ENCODE results near the gene PPIL4. TPM values are rescaled to one million over a fixed set of nuclear protein-coding genes. Genes with fewer than 3 reads are reported as not detected.

The PPIL4 gene, protein sequence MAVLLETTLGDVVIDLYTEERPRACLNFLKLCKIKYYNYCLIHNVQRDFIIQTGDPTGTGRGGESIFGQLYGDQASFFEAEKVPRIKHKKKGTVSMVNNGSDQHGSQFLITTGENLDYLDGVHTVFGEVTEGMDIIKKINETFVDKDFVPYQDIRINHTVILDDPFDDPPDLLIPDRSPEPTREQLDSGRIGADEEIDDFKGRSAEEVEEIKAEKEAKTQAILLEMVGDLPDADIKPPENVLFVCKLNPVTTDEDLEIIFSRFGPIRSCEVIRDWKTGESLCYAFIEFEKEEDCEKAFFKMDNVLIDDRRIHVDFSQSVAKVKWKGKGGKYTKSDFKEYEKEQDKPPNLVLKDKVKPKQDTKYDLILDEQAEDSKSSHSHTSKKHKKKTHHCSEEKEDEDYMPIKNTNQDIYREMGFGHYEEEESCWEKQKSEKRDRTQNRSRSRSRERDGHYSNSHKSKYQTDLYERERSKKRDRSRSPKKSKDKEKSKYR
- 8.9 TPM for total RNA-seq

DNA sequence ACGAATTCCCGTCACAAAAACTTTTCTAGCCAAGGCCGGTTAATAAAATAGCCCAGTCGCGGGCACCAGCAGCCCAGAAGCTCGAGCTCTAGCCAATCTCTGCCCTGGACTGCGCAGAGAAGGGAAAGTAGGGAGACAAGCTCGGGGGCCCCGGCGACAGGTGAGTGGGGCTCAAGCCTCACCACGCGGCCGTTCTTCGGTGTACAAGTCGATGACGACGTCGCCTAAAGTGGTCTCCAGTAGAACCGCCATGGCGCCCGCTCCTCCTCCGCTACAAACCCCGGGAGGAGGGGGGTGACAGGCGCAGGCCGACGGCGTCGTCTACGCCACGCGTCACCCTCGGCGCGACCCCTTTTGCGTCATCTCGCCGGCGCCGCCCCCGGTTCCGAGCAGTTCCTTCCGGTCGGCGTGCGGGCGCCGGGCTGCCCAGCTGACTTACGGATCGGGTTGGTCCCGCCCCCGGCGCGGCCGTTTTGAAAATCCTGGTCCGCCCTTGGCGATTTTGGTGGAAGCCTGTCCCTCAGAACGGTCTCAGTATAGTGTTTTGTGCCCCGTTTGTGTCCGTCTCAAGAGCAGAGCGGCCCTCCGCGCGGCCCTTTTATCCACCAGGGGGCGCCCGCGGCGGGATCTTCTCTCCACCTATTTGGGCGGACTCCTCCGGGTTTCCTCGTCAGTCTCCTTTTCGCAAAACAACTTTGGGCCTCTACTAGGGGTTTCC is at the start of gene PPIL4:
PPIL4 (minus strand) TSS at position 290 of the 718 bp plus-strand sequence; CDS start at position 252, 38 bp downstream.
- peak within 1 kb of the TSS; percentile 88 to 98 for H3K27ac ChIP-seq
- no peaks in the 10 kb centered on the region for H3K9me3 ChIP-seq
- no peaks in the 10 kb centered on the region for H3K27me3 ChIP-seq
- TF ChIP-seq, protein P1, sequence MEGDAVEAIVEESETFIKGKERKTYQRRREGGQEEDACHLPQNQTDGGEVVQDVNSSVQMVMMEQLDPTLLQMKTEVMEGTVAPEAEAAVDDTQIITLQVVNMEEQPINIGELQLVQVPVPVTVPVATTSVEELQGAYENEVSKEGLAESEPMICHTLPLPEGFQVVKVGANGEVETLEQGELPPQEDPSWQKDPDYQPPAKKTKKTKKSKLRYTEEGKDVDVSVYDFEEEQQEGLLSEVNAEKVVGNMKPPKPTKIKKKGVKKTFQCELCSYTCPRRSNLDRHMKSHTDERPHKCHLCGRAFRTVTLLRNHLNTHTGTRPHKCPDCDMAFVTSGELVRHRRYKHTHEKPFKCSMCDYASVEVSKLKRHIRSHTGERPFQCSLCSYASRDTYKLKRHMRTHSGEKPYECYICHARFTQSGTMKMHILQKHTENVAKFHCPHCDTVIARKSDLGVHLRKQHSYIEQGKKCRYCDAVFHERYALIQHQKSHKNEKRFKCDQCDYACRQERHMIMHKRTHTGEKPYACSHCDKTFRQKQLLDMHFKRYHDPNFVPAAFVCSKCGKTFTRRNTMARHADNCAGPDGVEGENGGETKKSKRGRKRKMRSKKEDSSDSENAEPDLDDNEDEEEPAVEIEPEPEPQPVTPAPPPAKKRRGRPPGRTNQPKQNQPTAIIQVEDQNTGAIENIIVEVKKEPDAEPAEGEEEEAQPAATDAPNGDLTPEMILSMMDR (IDR thresholded peaks at IDR 0.05) = peak; percentile 61 to 70 (median 70)
- peaks cover 0 to under 1% of the 10 kb centered on the region in 2 donors for H3K36me3 ChIP-seq
- peaks cover 4 to 25% of the 10 kb centered on the region in 2 donors for H3K4me1 ChIP-seq
- DNase-seq (ENCODE audit: low spot score in 2 of 2) = peak; percentile 87 to 98
- H3K4me3 ChIP-seq = peak within 1 kb of the TSS; percentile 72 to 84
- intact Hi-C loops (cut with DNase I) = loop anchor here (1.0 to 10.0 kb wide), 4 partner anchors 20 to 231 kb away; partner anchors contain the start of genes GINM1, KATNA1, LATS1 and TAB2

DNA sequence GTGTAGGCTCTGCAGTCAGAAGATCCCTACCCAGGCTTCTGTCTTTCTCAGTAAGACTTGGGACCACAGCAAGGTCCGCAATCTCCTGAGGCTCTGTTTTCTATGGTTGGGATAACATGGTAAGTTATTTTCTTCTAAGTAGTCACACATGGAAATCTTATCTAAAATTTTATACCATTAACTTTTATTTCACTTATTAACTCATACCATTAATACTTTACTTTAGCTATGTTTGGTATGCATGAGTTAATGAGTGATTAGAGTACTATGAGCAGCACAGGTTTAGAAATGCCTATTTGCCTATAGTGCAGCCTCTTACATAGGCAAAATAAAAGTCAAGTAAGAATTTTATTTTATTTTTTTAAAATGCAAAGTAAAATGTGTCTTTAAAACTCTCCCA is 47.6 kb upstream of the PPIL4 start:
- no peak overlapping the region for H3K4me3 ChIP-seq
- DNase-seq (ENCODE audit: low spot score in 2 of 2) = no peak
- no peak overlapping the region for H3K27ac ChIP-seq
- H3K27me3 ChIP-seq = no peaks in the 10 kb centered on the region
- TF ChIP-seq, protein P1 (IDR thresholded peaks at IDR 0.05) = no peak
- intact Hi-C loops (cut with DNase I) = no loop called here
- no peaks in the 10 kb centered on the region for H3K4me1 ChIP-seq
- no peaks in the 10 kb centered on the region for H3K9me3 ChIP-seq
- H3K36me3 ChIP-seq = peaks cover 63 to 77% of the 10 kb centered on the region in 2 donors

DNA sequence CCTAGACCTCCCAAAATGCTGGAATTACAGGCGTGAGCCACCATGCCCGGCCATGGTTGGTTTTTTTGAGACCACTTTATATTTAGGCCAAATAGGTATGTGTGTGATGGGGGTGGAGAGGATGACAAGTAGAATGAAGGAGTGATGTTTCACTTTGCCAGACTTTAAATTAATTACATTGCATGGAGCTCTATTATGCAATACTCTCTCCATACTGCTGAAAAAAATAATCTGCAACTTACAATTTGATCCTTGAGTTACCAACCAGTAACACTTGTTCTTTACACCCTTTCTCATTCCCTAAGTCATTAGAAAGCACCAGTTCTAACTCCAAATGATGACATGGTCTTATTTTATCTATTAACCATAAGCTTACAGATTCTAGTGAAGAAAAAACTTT is 47.1 kb upstream of the PPIL4 start:
- H3K27ac ChIP-seq = no peak overlapping the region
- TF ChIP-seq, protein P1 (IDR thresholded peaks at IDR 0.05) = no peak
- H3K36me3 ChIP-seq = peaks cover 62 to 77% of the 10 kb centered on the region in 2 donors
- H3K4me3 ChIP-seq = no peak overlapping the region
- H3K4me1 ChIP-seq = no peaks in the 10 kb centered on the region
- no peaks in the 10 kb centered on the region for H3K27me3 ChIP-seq
- intact Hi-C loops (cut with DNase I) = no loop called here
- H3K9me3 ChIP-seq = no peaks in the 10 kb centered on the region
- no peak for DNase-seq (ENCODE audit: low spot score in 2 of 2)

DNA sequence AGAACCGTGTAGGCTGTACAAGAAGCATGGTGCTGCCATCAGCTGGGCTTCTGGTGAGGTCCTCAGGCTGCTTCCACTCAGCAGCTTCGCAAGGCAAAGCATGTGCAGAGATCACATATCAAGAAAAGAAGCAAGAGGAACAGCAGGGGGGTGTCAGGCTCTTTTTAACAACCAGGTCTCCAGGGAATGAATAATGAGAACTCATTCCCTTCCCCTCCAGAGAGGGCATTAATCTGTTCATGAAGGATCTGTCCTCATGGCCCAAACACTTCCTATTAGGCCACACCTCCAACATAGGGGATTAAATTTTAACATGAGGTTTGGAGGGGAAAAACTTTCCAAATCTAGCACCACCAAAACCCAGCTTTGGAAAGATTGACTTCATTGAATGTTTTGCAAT is 40.3 kb upstream of the PPIL4 start:
- Histone ChIP-seq H3K27me3 (no peaks in the 10 kb centered on the region), H3K9me3 (no peaks in the 10 kb centered on the region), H3K27ac (no peak overlapping the region), H3K4me3 (no peak overlapping the region), H3K4me1 (no peaks in the 10 kb centered on the region), H3K36me3 (peaks cover 45 to 73% of the 10 kb centered on the region in 2 donors)
- intact Hi-C loops (cut with DNase I) = no loop called here
- no peak for DNase-seq (ENCODE audit: low spot score in 2 of 2)
- TF ChIP-seq, protein P1 (IDR thresholded peaks at IDR 0.05) = no peak

DNA sequence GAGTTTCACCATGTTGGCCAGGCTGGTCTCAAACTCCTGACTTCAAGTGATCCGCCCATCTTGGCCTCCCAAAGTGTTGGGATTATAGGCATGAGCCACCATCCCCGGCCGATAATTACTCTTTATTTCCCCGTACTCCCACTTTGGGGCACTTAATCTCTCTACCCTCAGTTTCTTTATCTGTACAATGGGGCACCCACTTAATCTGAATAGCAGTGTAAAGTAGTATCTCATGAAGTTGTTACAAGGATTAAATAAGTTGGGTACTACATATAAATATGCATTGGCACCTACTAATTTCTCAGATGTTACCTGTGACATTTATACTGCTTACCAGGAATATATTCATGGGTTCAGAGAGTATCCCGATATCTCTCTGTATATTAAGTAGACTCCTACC is 35.5 kb upstream of the PPIL4 start:
- no peaks in the 10 kb centered on the region for H3K27me3 ChIP-seq
- H3K9me3 ChIP-seq = no peaks in the 10 kb centered on the region
- no peak for DNase-seq (ENCODE audit: low spot score in 2 of 2)
- TF ChIP-seq, protein P1 (IDR thresholded peaks at IDR 0.05) = no peak
- H3K27ac ChIP-seq = no peak overlapping the region
- H3K36me3 ChIP-seq = peaks cover 34 to 47% of the 10 kb centered on the region in 2 donors
- no peaks in the 10 kb centered on the region for H3K4me1 ChIP-seq
- no peak overlapping the region for H3K4me3 ChIP-seq
- intact Hi-C loops (cut with DNase I) = no loop called here
